Heart left ventricle (tissue), 13 donors: Measurements from ENCODE around the gene SNCAIP.

Experiments used
- CTCF ChIP-seq, 12 donors: fragments of 200-600 bp; sonication (generic) in 4 of 12; IDR thresholded peaks; one replicate each; pipeline versions ENCODE4 v1.5.0 to v1.8.0; 2018 to 2022; ENCODE audit warnings: antibody characterized with exemption in 12 of 12, mild to moderate bottlenecking in 5 of 12
- POLR2A ChIP-seq, 2 donors: fragments of 450-650 bp; IDR thresholded peaks; one replicate each; pipeline ENCODE4 v1.6.1; 2017; ENCODE audit warnings: antibody characterized with exemption in 2 of 2, mild to moderate bottlenecking in 2 of 2, moderate library complexity in 2 of 2
- donor health status: ischemic (EF 13 %, LVEDD 7.1; RV severe dilation, severe dysfunction).
- donor health status: DM: no; HTN: yes; CAD: no.
- donor health status: DM: no; HTN: no; CAD: no.
- donor health status: ischemic (EF 25% LVEDD 6.9; RV normal size, moderate dysfunction).
- donor health status: ischemic (EF 25% LVEDD 5.7; RV mildly dilated, moderate dysfunction).
- donor health status: ischemic (EF 35%, LVEDD 5.7; RV mildly dilated, moderate dysfunction).
- donor health status: nonischemic (EF 11% LVEDD 7.7; RV severe dilation, severe dysfunction).
- donor health status: DM: yes; HTN: yes; CAD: no.
- donor health status: PGD.
- donor health status: ischemic (EF 29% LVEDD 5.4; RV normal size, mild dysfunction).
- donor health status: nonischemic (EF 23%, LVEDD 6.1; RV moderate dilation, normal function).

- TF ChIP-seq CTCF (IDR thresholded peaks at IDR 0.05), result no peak
- TF ChIP-seq POLR2A (IDR thresholded peaks at IDR 0.05), result no peak
Measured at GRCh38 chr5:122478741-122479442, 166.9 kb downstream of the SNCAIP start.
